Measurements from ENCODE around the gene MMD. TPM values are rescaled to one million over a fixed set of nuclear protein-coding genes. Genes with fewer than 3 reads are reported as not detected.
A peak's percentile ranks its signal among the peaks of the same experiment; 100 is the strongest.

Gene MMD
- total and polyA plus RNA-seq, 2 of the 13 experiments (the other 11 are each of a cell fraction or from before 2014, with no cell fraction given) = 121 to 225 TPM

DNA sequence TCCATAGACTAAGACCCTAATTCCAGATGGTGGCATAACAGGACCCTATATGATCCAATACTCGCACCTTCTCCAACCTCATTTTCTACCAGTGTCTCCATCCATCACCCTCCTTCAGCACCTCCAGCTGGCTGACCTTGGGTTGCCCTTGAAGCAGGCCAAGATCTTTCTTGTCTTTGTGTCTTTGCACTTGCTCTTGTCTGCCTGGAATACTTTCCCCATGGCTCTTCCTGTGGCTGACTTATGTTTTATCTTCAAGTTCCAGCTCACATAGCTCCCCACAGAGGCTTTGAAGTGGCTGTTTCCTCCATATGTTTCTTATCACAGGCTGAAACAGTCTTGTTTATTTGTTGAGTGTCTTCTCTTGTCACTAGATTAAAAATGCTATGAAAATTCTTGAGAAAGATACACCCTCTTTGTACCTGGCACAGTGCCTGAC lies 29.6 kb upstream of the MMD start:
- CTCF ChIA-PET (ENCODE audit: low intra/inter-chr PET ratio, low total read pairs) = no interaction called here
- in situ Hi-C loops (cut with HindIII; ENCODE audit: extremely low pct_ligation_motif_present, low pct_unique_long_range_greater_than_20kb) = no loop called here
- Histone ChIP-seq H3K9me3 (ENCODE audit: low read length) (no peaks in the 10 kb centered on the region), H4K20me1 (ENCODE audit: insufficient read depth, low read length) (no peaks in the 10 kb centered on the region), H2AFZ (ENCODE audit: low read length) (no peak overlapping the region), H3K27me3 (ENCODE audit: control insufficient read depth in 1 of 2, insufficient read depth in 2 of 2, low read length in 2 of 2) (no peaks in the 10 kb centered on the region), H3K36me3 (replicated peaks in 1 of 2; ENCODE audit: control insufficient read depth in 1 of 2, insufficient read depth in 2 of 2, low read length in 2 of 2) (no peaks in the 10 kb centered on the region), H3K27ac (ENCODE audit: extremely low read length, insufficient read depth, low read length) (peak overlapping the region; percentile 41), H3K9ac (ENCODE audit: insufficient read depth, low read depth, low read length) (0 out of 2 replicates have a peak overlapping the region, but pooled peaks have one; percentile 6), H3K4me3 (replicated peaks in 1 of 3; ENCODE audit: insufficient read depth in 1 of 3, low read depth in 2 of 3, low read length in 3 of 3) (no peak overlapping the region), H3K4me2 (ENCODE audit: low read depth, low read length) (no peak overlapping the region), H3K79me2 (ENCODE audit: insufficient read depth, low read length) (no peaks in the 10 kb centered on the region), H3K4me1 (ENCODE audit: insufficient read depth, low read length) (peaks cover 98% of the 10 kb centered on the region)
- BruUV-seq (replicated peaks) = no TSS peak
- DNase-seq (ENCODE audit: low spot score) = no peak
- WGBS (ENCODE audit: low lambda C conversion rate) = 97% methylated on average over 1 of the region's 1 CpG
- FAIRE-seq = no peak
- POLR2A ChIA-PET = interaction anchor here (1.1 kb wide), 1 partner anchor 57 kb away, joined by 4 read pairs; no protein-coding TSS in a partner anchor
- ATAC-seq = no peak
- intact Hi-C loops (cut with micrococcal nuclease; ENCODE audit: unreplicated experiment) = no loop called here
- TF ChIP-seq HMG20A (CRISPR knock-in tag; IDR thresholded peaks at IDR 0.05; ENCODE audit: borderline replicate concordance) = peak; percentile 48; the same call in 1 of the 2 replicates
- TF ChIP-seq PCBP2 (optimal IDR thresholded peaks at IDR 0.05; ENCODE audit: low read depth, low read length, poor library complexity, severe bottlenecking) = no peak
- TF ChIP-seq, protein P1, sequence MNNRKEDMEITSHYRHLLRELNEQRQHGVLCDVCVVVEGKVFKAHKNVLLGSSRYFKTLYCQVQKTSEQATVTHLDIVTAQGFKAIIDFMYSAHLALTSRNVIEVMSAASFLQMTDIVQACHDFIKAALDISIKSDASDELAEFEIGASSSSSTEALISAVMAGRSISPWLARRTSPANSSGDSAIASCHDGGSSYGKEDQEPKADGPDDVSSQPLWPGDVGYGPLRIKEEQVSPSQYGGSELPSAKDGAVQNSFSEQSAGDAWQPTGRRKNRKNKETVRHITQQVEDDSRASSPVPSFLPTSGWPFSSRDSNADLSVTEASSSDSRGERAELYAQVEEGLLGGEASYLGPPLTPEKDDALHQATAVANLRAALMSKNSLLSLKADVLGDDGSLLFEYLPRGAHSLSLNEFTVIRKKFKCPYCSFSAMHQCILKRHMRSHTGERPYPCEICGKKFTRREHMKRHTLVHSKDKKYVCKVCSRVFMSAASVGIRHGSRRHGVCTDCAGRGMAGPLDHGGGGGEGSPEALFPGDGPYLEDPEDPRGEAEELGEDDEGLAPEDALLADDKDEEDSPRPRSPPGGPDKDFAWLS (CRISPR knock-in tag; IDR thresholded peaks at IDR 0.05; ENCODE audit: borderline replicate concordance) = no peak
- TF ChIP-seq MED1 (CRISPR knock-in tag; IDR thresholded peaks at IDR 0.05) = peak; percentile 55
- no peak for TF ChIP-seq ZBTB8A (CRISPR knock-in tag; IDR thresholded peaks at IDR 0.05; ENCODE audit: borderline replicate concordance, low read depth)
- no peak for TF ChIP-seq ZNF772 (CRISPR knock-in tag; IDR thresholded peaks at IDR 0.05)
- TF ChIP-seq EP300 (IDR thresholded peaks at IDR 0.05; ENCODE audit: low read depth in 2 of 2, low read length in 2 of 2) = peak in 1 of 2 experiments; percentile 51; a peak in 1 of 4 replicates
- TF ChIP-seq EP300 (CRISPR knock-in tag; IDR thresholded peaks at IDR 0.05; ENCODE audit: borderline replicate concordance) = no peak
- TF ChIP-seq KDM4B (CRISPR knock-in tag; IDR thresholded peaks at IDR 0.05) = 0 out of 2 replicates have a peak, but pooled peaks have one; percentile 21
- no peak for TF ChIP-seq TSC22D2 (CRISPR knock-in tag; IDR thresholded peaks at IDR 0.05; ENCODE audit: borderline replicate concordance)
- TF ChIP-seq ZNF414 (CRISPR knock-in tag; IDR thresholded peaks at IDR 0.05) = no peak
- no peak for TF ChIP-seq ELF1 (CRISPR knock-in tag; IDR thresholded peaks at IDR 0.05)
- TF ChIP-seq ATF6 (CRISPR knock-in tag; conservative IDR thresholded peaks at IDR 0.05) = no peak
- TF ChIP-seq, protein P2, sequence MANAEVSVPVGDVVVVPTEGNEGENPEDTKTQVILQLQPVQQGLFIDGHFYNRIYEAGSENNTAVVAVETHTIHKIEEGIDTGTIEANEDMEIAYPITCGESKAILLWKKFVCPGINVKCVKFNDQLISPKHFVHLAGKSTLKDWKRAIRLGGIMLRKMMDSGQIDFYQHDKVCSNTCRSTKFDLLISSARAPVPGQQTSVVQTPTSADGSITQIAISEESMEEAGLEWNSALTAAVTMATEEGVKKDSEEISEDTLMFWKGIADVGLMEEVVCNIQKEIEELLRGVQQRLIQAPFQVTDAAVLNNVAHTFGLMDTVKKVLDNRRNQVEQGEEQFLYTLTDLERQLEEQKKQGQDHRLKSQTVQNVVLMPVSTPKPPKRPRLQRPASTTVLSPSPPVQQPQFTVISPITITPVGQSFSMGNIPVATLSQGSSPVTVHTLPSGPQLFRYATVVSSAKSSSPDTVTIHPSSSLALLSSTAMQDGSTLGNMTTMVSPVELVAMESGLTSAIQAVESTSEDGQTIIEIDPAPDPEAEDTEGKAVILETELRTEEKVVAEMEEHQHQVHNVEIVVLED (CRISPR knock-in tag; IDR thresholded peaks at IDR 0.05; ENCODE audit: borderline replicate concordance) = no peak
- TF ChIP-seq SIN3B (IDR thresholded peaks at IDR 0.05; ENCODE audit: low read length) = no peak
- TF ChIP-seq NCOA2 (CRISPR knock-in tag; IDR thresholded peaks at IDR 0.05) = 0 out of 2 replicates have a peak, but pooled peaks have one; percentile 22
- TF ChIP-seq, protein P3, sequence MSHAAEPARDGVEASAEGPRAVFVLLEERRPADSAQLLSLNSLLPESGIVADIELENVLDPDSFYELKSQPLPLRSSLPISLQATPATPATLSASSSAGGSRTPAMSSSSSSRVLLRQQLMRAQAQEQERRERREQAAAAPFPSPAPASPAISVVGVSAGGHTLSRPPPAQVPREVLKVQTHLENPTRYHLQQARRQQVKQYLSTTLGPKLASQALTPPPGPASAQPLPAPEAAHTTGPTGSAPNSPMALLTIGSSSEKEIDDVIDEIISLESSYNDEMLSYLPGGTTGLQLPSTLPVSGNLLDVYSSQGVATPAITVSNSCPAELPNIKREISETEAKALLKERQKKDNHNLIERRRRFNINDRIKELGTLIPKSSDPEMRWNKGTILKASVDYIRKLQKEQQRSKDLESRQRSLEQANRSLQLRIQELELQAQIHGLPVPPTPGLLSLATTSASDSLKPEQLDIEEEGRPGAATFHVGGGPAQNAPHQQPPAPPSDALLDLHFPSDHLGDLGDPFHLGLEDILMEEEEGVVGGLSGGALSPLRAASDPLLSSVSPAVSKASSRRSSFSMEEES (CRISPR knock-in tag; IDR thresholded peaks at IDR 0.05) = no peak
